DMS114 treated with DMSO at 0.1 percent for 48 hours (cell line): ENCODE data around the gene DTX1.
A peak's percentile ranks its signal among the peaks of the same experiment; 100 is the strongest.

Experiments used
- DNase-seq: peaks from one replicate; lab custom pipeline; 2025; ENCODE audit not compliant: unreplicated experiment; lab: John Stamatoyannopoulos, UW

The DTX1 gene

GRCh38 chr12:113056631-113057488 lies at the start of gene DTX1:
Gene DTX1 (plus strand): TSS chr12:113056730. CDS start chr12:113058193, 1,463 bp downstream.
- DNase-seq = no peak

DNA sequence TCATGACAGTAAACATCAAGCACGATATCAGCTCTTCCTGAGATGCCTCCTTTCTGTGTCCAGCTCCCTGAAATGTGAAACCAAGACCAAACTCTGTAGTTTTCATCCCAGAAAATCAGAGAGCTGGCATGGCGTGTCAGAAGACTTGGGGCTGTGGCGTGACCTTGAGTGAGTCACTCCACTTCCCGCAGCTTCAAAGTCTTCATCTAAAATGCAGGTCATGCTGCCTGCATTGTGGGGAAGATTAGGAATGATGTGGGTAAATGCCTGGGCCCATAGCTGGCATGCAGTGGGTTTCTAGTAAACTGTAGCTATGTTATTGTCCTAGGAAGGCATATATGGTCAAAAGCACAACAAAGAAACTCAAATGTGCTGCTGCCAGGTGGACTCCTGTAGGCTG lies 49.4 kb upstream of the DTX1 start:
- DNase-seq = no peak

- DNase-seq = no peak
These were observed 45.8 kb upstream of the DTX1 start for GRCh38 chr12:113010701-113011100.

DNA sequence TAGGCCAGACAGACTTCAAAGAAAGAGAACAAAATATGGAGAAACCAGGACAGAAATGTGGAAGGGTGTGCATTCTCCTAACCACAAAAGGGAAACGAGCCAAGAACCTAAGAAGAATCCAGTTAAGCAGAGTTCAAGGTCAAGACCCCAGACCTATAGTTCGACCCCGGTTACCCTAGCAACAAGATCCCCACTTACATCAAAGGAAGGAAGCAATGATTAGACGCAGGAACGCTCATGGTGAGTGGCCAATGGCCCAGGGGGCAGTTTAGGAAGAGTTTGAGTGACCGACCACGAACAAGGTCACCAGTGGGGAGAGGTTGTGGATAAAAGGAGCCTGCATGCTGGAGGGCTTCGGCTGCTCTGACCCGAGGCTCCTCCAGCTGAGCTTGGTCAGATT lies 42.0 kb upstream of the DTX1 start:
- DNase-seq = no peak

- no peak for DNase-seq
These were observed 39.7 kb upstream of the DTX1 start for GRCh38 chr12:113016796-113017195.

- DNase-seq = no peak
These were observed 37.5 kb upstream of the DTX1 start for GRCh38 chr12:113019025-113019424.

DNA sequence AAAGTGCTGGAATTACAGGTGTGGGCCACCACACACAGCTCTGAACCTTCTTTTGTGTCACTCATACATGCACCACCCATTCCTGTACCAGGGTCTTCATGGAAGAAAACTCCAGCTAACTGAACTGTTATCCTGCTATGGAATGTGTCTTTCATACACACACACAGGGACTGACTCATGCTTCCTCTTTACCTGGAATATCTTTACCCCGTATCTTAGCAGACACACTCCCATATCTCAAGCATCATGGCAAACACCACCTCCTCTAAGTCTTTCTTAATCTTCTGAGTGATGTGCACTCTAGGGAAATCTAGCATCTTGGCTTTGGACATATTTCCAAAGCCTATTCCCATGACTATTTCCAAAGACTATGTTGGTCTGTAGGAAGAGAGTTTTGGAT lies 35.0 kb upstream of the DTX1 start:
- DNase-seq = no peak

DNA sequence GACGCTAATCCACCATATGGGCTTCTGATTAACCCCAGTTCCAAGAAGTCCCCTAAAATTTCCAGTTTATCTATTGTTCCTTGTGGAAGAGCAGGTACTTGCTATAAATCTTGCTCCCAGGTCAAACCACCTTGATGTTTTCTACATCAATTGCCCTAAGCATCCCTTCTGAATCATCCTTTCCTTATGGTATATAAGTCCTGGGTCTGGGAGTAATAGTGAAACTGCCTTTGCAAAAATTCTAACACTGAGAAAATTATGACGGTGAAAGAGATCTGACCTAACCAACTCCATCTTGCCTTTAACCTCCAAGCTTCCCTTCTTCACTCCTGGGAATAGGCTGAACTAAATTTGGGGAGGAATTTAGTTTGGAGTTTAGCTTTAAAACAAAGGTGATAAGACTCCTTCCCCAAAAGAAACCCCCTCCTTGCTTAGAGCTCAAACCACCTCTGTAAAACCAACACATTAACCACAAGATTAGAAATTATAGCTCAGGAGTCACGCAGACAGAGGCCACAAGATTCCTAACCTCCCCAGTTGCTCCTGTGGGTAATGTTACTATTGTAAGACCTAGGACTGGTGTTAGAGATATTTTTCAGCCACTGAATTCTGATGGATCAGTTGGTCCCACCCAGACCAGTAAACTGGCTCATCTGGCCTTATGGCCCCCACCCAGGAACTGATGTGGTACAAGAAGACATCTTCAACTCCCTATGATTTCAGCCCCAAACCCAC lies 33.8 kb upstream of the DTX1 start:
- DNase-seq = no peak

DNA sequence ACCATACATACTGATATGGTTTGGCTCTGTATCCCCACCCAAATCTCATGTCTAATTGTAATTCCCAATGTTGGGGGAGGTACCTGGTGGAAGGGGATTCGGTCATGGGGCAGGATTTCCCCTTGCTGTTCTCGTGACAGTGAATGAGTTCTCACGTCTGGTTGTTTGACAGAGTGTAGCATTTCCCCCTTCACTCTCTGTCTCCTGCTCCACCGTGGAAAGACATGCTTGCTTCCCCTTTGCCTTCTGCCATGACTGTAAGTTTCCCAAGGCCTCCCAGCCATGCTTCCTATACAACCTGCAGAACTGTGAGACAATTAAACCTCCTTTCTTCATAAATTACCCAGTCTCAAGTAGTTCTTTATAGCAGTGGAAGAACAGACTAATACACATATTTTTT lies 28.8 kb upstream of the DTX1 start:
- no peak for DNase-seq

GRCh38 chr12:113030875-113031525 lies 25.5 kb upstream of the DTX1 start:
- peak; percentile 75 for DNase-seq

- DNase-seq = no peak
These were observed 16.6 kb upstream of the DTX1 start for GRCh38 chr12:113039911-113040445.

GRCh38 chr12:113040722-113041171 lies 15.8 kb upstream of the DTX1 start:
- no peak for DNase-seq

GRCh38 chr12:113041560-113041959 lies 15.0 kb upstream of the DTX1 start:
- no peak for DNase-seq

DNA sequence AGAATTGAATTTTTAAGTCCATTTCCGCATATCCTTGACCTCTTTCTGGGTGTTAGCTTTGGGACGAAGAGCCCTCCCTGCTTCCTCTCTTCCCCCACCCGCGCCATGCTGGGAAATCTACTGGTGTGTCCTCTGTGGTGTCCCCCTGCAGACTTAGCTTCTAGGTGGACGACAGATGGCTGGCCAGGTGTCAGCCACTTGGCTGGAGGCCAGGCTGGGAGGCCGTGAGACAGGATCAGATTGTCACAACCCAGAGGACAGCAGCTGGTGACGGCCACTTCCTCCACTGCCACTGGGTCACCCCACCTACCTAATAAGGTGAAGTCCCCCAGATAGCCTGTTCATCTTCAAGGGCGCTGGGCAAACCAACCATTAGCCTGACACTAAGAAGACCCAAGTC lies 13.3 kb upstream of the DTX1 start:
- no peak for DNase-seq

GRCh38 chr12:113044516-113044915 lies 12.0 kb upstream of the DTX1 start:
- DNase-seq = no peak

- DNase-seq = peak; percentile 67
These were observed 7.8 kb upstream of the DTX1 start for GRCh38 chr12:113048716-113049127.

DNA sequence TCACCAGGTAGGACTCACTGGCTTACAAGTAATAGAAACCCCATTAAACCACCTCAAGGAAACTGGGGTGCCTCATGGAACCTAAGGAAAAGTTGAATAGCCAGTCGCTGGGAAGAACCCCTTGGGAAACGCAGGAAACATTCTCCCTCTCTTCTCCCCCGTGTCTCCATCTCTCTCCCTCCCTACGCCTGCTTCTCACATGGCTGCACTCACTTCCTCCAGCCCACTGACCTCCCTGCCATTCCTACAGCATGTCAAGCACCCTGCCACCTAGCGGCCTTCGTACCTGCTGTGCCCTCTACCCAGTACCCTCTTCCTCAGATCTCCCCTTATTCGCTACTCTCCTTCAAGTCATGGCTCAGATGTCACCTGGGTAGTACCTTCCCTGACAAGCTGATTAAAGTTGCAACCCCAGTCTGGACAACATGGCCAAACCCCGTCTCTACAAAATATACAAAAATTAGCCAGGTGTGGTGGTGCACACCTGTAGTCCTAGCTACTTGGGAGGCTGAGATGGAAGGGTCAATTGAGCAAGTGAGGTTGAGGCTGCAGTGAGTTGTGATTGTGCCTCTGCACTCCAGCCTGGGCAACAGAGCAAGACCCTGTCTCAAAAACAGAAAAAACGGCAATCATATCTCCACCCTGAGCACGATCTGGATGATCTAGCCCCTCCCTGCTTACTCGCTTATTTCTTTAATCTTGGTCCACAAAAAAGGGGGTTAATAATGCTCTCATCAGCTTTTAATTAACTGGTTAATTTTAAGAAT lies 6.4 kb upstream of the DTX1 start:
- DNase-seq = no peak

DNA sequence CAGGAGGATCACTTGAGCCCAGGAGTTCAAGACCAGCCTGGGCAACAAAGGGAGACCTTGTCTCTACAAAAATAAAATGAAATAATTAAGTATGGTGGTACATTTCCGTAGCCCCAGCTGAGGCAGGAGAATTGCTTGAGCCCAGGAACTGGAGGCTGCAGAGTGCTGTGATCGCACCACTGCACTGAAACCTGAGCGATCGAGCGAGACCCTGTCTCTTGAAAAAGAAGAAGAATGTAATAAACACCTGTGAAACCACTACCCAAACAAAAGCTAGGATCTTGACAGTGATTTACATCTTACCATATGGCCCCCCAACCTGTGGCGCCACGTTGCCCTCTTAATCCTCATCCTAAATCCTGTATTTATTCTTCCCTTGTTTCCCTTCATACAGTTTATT lies 5.7 kb upstream of the DTX1 start:
- DNase-seq = no peak

- no peak for DNase-seq
These were observed 4.8 kb upstream of the DTX1 start for GRCh38 chr12:113051759-113052158.

- DNase-seq = no peak
These were observed 4.2 kb upstream of the DTX1 start for GRCh38 chr12:113052326-113052725.
